AG09319 (cell line): ENCODE results near the gene PRKRA.
"Not testable (repeated sequence)": the region's sequence is repeated elsewhere in the genome, so short reads cannot be mapped to it uniquely, and the experiment has no call there.

ENCODE experiments used
- DNase-seq: peaks from one replicate; pipeline ENCODE4 v3.0.0-alpha.2; 2010; ENCODE audit warnings: low read depth; ENCODE audit errors: extremely low read depth
- TF ChIP-seq, protein P1 (sequence below): IDR thresholded peaks from 2 replicates; pipeline ENCODE4 v1.5.1; 2011; ENCODE audit warnings: low read depth, mild to moderate bottlenecking, inconsistent platforms, low read length, moderate library complexity

PRKRA gene

GRCh38 chr2:178477443-178478129, 26.6 kb upstream of the PRKRA start:
- TF ChIP-seq, protein P1, sequence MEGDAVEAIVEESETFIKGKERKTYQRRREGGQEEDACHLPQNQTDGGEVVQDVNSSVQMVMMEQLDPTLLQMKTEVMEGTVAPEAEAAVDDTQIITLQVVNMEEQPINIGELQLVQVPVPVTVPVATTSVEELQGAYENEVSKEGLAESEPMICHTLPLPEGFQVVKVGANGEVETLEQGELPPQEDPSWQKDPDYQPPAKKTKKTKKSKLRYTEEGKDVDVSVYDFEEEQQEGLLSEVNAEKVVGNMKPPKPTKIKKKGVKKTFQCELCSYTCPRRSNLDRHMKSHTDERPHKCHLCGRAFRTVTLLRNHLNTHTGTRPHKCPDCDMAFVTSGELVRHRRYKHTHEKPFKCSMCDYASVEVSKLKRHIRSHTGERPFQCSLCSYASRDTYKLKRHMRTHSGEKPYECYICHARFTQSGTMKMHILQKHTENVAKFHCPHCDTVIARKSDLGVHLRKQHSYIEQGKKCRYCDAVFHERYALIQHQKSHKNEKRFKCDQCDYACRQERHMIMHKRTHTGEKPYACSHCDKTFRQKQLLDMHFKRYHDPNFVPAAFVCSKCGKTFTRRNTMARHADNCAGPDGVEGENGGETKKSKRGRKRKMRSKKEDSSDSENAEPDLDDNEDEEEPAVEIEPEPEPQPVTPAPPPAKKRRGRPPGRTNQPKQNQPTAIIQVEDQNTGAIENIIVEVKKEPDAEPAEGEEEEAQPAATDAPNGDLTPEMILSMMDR, result no peak
- DNase-seq, result no peak

GRCh38 chr2:178476477-178476876, 25.5 kb upstream of the PRKRA start:
- TF ChIP-seq, protein P1, result no peak
- DNase-seq, result no peak

DNA sequence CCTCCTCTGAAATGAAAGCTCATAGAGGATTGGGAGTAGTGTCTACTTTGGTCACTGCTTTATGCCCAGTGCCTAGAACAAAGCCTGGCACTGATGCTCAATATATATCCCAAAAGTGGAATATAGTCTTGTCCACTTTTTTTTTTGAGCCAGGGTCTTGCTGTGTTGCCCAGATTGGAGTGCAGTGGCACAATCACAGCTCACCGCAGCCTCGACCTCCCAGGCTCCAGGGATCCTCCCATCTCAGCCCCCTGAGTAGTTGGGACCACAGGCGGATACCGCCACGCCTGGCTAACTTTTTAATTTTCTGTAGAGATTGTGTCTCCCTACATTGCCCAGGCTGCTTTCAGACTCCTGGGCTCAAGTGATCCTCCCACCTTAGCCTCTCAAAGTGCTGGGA, 23.6 kb upstream of the PRKRA start:
- no peak for DNase-seq
- TF ChIP-seq, protein P1, result no peak

DNA sequence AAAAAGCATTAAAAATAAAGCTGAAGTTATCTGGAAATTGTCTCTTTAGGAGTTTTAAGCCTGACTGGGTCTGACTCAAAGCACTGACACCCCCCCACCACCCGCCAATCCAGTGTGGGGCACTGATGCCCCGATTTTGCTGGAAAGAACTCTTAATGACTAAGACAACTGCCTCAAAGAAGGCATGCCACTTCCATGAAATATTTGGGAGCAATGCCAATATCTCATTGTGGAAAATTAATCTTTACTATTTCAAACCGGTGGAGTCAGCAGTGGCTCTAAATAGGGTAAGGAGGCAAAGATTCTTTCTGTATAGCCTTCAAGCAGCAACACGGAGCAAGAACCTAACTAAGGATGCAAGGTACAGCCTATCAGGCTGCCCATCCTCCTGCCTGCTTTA, 23.0 kb upstream of the PRKRA start:
- TF ChIP-seq, protein P1, result no peak

GRCh38 chr2:178473373-178473772, 22.4 kb upstream of the PRKRA start:
- TF ChIP-seq, protein P1, result no peak
- no peak for DNase-seq

More for the DNA sequence above, 23.0 kb upstream of the PRKRA start:
- DNase-seq, result no peak

- DNase-seq, result not testable (repeated sequence)
Observed at GRCh38 chr2:178471313-178471712, 20.3 kb upstream of the PRKRA start.

DNA sequence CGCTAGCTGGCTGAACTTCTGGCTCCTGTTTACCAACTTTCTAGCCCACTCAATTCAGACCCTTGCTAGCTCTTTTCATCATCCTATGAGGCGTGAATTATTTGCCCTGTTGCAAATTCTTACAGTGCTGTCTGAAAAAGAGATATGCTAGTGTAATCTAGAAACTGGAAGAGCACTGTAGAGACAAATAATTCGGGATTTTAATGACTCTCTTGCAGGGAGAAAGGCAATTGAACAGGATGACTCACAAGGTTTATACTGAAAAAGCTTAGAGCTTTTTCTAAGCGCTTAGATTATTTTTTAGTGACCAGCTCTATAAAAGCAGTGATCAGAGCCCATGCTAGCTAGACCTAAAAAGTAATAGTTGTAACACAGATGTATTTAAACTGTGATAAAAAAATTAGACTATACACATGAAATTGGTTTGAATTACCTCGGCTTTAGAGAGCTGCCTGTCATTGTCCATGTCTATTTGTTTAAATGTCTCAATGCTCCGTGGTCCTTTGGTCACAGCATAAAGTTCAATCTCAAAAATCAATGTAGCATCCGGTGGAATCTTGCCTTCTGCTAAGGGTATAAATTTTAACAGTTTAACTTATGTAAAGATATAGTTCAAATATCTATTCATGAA, 18.4 kb upstream of the PRKRA start:
- TF ChIP-seq, protein P1, result no peak
- DNase-seq, result no peak

DNA sequence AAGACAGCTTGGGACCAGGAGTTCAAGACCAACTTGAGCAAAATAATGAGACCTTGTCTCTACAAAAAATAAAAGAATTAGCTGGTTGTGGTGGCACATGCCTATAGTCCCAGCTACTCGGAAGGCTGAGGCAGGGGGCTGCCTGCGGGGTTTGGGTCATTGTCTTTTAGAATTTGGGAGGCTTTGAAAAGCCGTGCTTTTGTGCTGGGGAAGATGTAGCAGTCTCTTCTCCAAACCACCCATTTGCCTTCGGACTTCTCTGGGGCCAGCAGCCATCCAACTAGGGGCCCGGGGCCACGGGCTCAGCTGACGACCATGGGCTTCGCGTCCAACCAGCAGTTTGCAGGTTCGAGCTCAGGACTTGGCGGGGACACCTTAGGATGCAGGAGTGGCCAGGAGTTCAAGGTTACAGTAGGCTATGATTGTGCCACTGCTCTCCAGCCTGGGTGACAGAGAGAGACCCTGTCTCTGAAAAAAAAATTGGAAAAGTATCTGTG, 6.5 kb upstream of the PRKRA start:
- TF ChIP-seq, protein P1, result no peak
- no peak for DNase-seq
